Right atrium auricular region (tissue), 2 donors: Measurements from ENCODE around the gene GRM8. TPM values are rescaled to one million over a fixed set of nuclear protein-coding genes. Genes with fewer than 3 reads are reported as not detected.

Experiments used
- DNase-seq: peaks from one replicate; pipeline ENCODE4 v3.0.0-alpha.2; 2019; ENCODE audit warnings: low spot score
- H3K27ac ChIP-seq, 2 donors: fragments of 200-600 bp; sonication (generic); 1 replicate in 1 of 2; 2 replicates in 1 of 2; pipeline ENCODE4 v1.5.1; 2016 to 2019
- H3K27me3 ChIP-seq, 2 donors: fragments of 200-600 bp; sonication (generic); one replicate each; pipeline versions ENCODE4 v1.5.1 to v1.6.0; 2017 to 2019
- H3K36me3 ChIP-seq: fragments of 200-600 bp; sonication (generic); one replicate; pipeline ENCODE4 v1.5.1; 2016
- H3K4me1 ChIP-seq, 2 donors: fragments of 200-600 bp; sonication (generic); one replicate each; pipeline versions ENCODE4 v1.5.1 to v1.6.0; 2017 to 2019
- H3K4me3 ChIP-seq, 2 donors: fragments of 200-600 bp; sonication (generic); 1 replicate in 1 of 2; 2 replicates in 1 of 2; pipeline ENCODE4 v1.5.1; 2017 to 2019; ENCODE audit warnings: mild to moderate bottlenecking in 1 of 2, moderate library complexity in 1 of 2
- H3K9me3 ChIP-seq, 2 donors: fragments of 200-600 bp; sonication (generic); one replicate each; pipeline ENCODE4 v1.5.1; 2019
- total RNA-seq, 2 donors: library from RNA; depleted of rRNA; stranded (reverse); fragments of >200 nt; gene quantifications; one replicate each; pipeline ENCODE4 v1.1.0, GENCODE V29; 2016
- TF ChIP-seq, protein P1 (sequence below), 2 donors: fragments of 200-600 bp; sonication (generic); IDR thresholded peaks; one replicate each; pipeline ENCODE4 v1.5.1; 2019; ENCODE audit warnings: antibody characterized with exemption in 2 of 2

The GRM8 gene
- total RNA-seq, 2 donors from 2014 or later, result not detected

DNA sequence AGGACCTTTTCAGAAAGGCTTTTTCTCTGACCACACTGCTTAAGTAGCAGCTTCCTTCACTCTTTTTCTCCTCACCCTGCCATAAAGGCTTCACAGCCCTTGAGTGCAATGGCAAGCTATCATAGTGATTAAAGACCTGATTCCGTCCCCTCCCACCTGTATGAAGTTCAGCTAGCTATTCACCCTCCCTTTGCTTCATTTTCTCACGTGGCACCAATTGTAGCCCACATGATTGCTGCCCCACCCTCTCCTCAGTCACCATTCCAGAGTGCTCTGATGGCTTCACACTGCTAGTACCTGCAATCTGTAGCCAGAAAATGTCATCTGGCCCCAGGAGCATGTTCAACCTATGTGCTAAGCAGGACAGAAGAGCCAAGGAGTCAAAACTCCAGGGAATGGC, 523.8 kb downstream of the GRM8 start:
- TF ChIP-seq, protein P1, sequence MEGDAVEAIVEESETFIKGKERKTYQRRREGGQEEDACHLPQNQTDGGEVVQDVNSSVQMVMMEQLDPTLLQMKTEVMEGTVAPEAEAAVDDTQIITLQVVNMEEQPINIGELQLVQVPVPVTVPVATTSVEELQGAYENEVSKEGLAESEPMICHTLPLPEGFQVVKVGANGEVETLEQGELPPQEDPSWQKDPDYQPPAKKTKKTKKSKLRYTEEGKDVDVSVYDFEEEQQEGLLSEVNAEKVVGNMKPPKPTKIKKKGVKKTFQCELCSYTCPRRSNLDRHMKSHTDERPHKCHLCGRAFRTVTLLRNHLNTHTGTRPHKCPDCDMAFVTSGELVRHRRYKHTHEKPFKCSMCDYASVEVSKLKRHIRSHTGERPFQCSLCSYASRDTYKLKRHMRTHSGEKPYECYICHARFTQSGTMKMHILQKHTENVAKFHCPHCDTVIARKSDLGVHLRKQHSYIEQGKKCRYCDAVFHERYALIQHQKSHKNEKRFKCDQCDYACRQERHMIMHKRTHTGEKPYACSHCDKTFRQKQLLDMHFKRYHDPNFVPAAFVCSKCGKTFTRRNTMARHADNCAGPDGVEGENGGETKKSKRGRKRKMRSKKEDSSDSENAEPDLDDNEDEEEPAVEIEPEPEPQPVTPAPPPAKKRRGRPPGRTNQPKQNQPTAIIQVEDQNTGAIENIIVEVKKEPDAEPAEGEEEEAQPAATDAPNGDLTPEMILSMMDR (IDR thresholded peaks at IDR 0.05), result no peak
- peaks cover 0 to 3% of the 10 kb centered on the region in 2 donors for H3K9me3 ChIP-seq
- no peaks in the 10 kb centered on the region for H3K36me3 ChIP-seq
- no peaks in the 10 kb centered on the region for H3K27me3 ChIP-seq
- no peaks in the 10 kb centered on the region for H3K4me1 ChIP-seq
- no peak overlapping the region for H3K4me3 ChIP-seq
- no peak overlapping the region for H3K27ac ChIP-seq
- DNase-seq, result no peak

DNA sequence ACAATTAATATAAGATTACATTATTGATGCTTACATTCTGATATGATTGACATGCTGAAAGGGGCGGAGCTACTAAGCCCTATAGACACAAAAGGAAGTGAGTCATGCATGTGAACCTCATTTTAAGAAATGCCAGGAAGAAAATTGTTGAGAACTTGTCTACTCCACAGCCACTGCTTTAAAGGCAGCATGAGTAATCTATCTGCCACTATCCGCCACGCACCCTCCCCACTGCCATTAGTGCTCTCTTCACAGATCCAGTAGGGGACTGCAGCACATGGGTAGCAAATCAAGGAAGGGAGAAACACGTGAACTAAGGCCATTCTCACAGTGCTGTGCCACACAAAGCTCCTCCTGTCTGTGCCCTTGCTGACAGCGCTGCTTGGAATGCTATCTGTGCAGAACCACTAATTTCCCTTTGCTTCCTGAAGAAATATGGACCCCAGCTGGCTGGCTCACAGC, 524.8 kb downstream of the GRM8 start:
- no peak for DNase-seq
- TF ChIP-seq, protein P1 (IDR thresholded peaks at IDR 0.05), result no peak
- Histone ChIP-seq H3K9me3 (no peaks in the 10 kb centered on the region), H3K36me3 (no peaks in the 10 kb centered on the region), H3K27ac (no peak overlapping the region), H3K4me1 (no peaks in the 10 kb centered on the region), H3K27me3 (no peaks in the 10 kb centered on the region), H3K4me3 (no peak overlapping the region)

DNA sequence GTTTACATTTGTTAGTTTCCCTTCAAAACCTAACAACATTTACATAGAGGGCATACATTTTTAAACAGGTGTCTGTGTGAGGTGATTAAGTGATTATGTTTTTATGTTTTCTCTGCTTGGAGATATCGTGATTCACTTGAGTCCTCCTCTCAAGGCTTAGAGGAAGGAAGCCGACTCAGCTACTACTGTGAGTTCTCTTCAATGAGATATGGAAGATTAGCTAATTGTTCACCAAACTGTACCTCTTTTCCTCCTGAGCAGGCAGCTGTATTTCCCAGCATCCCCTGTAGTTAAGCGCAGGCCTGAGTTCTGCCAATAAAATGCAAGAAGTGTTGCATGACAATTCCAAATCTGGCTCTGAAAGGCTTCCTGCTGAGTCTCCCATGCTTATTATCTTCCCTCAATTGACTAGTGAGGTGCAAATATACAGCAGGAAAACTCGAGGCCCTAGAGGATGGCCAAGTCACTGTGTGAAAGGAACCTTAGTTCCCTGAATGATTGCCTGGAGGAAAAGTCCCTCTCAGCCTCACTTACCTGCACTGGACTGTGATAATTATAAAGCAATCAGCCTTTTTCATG, 528.7 kb downstream of the GRM8 start:
- no peak overlapping the region for H3K27ac ChIP-seq
- TF ChIP-seq, protein P1 (IDR thresholded peaks at IDR 0.05), result no peak
- H3K4me1 ChIP-seq, result no peaks in the 10 kb centered on the region
- H3K27me3 ChIP-seq, result no peaks in the 10 kb centered on the region
- H3K4me3 ChIP-seq, result no peak overlapping the region
- no peaks in the 10 kb centered on the region for H3K36me3 ChIP-seq
- no peaks in the 10 kb centered on the region for H3K9me3 ChIP-seq
- no peak for DNase-seq

DNA sequence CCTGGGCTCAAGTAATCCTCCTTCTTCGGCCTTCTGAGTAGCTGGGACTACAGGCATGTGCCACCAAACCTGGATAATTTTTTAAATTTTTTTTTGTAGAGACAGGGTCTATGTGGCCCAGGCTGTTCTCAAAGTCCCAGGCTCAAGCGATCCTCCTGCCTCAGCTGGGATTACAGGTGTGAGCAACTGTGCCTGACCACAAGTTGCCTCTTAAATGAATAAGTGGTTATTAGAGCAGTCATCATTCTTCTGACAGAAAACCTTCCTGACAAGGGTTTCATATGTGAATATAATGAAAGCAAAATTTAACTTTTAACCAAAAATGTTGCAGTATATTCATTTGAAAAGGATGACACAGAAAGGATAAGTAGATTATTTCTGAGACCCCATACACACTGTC, 532.5 kb downstream of the GRM8 start:
- no peak for DNase-seq
- no peaks in the 10 kb centered on the region for H3K27me3 ChIP-seq
- no peaks in the 10 kb centered on the region for H3K9me3 ChIP-seq
- no peaks in the 10 kb centered on the region for H3K4me1 ChIP-seq
- H3K36me3 ChIP-seq, result no peaks in the 10 kb centered on the region
- no peak overlapping the region for H3K4me3 ChIP-seq
- H3K27ac ChIP-seq, result no peak overlapping the region
- TF ChIP-seq, protein P1 (IDR thresholded peaks at IDR 0.05), result no peak

DNA sequence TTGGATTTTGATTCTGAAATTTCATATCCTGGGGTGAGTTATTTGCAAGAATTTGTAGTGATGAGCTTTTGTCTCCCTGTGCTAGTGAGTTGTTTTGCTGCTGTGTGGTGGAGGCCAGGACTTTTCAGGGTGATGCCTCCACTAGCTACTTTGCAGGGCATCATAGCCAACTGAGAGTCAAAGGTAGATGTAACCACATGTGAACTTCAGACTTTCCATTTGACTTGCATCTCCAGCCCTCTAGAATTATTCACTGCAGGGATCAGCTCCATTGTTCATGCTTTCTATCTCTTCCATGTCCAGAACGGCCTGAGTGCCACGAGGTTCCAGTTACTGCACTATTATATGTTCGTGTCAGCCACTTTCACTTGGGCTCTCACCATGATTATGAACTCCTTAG, 534.3 kb downstream of the GRM8 start:
- no peaks in the 10 kb centered on the region for H3K4me1 ChIP-seq
- no peak for DNase-seq
- TF ChIP-seq, protein P1 (IDR thresholded peaks at IDR 0.05), result no peak
- H3K4me3 ChIP-seq, result no peak overlapping the region
- H3K9me3 ChIP-seq, result no peaks in the 10 kb centered on the region
- no peak overlapping the region for H3K27ac ChIP-seq
- H3K36me3 ChIP-seq, result no peaks in the 10 kb centered on the region
- no peaks in the 10 kb centered on the region for H3K27me3 ChIP-seq

DNA sequence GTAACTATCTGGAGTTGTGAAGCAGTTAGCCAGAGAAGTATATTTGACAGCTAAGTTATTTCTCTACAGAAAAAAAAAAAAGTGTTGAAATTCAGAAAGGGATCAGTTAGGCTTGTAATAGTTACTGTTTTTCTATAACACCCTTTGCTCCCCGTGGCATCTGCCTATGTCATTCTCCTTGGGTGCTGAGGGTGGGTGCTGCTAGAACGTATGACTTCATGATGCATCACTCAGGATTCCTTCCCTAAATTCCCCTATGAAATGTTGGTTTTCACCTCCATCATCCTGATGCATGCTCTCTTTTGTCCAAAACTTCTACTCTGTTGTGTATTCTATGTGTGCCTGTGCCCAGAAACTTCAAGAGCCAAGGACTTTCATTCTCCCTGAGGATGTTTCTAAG, 536.4 kb downstream of the GRM8 start:
- Histone ChIP-seq H3K27ac (no peak overlapping the region), H3K36me3 (no peaks in the 10 kb centered on the region), H3K4me3 (no peak overlapping the region), H3K4me1 (no peaks in the 10 kb centered on the region), H3K9me3 (peaks cover 0 to 3% of the 10 kb centered on the region in 2 donors), H3K27me3 (no peaks in the 10 kb centered on the region)
- DNase-seq, result no peak
- TF ChIP-seq, protein P1 (IDR thresholded peaks at IDR 0.05), result no peak
